Measurements from ENCODE around the gene FOXN1.
A peak's percentile ranks its signal among the peaks of the same experiment; 100 is the strongest.
"Not testable (repeated sequence)": the region's sequence is repeated elsewhere in the genome, so short reads cannot be mapped to it uniquely, and the experiment has no call there.

FOXN1 gene

DNA sequence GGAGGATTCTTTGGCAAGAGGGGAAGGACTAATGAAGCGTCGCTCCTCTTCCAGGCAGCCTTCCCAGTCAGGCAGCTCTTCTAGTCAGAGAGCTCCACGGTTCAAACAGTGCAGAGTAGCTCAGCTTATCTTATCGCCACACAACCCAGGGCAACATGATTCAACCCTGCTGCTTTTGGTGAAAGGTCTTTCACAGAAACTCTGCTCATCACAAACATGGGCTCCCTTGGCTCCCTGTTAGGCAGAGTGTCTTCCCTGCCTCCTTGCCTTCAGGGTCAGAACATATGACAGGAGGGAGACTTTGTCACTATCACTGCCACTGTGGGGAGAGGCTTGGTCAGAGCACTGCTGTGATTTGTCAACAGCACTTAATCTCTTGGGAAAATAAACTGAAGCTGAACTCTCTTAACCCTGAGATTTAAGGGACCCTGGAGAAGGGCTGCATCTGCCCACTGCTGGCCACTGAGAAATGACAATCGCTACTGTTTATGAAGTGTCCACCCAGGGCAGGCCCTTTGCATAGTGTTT is 39.6 kb upstream of the FOXN1 start:
- H3K36me3 ChIP-seq (ENCODE audit: low read depth), result no peaks in the 10 kb centered on the region
- no peak for TF ChIP-seq CTCF (IDR thresholded peaks at IDR 0.05; ENCODE audit: poor library complexity, severe bottlenecking)
- DNase-seq (ENCODE audit: low spot score), result peak; percentile 6
- no peak for ATAC-seq (ENCODE audit: low read depth)
- H3K27ac ChIP-seq (ENCODE audit: poor library complexity, severe bottlenecking), result no peak overlapping the region
- no peak overlapping the region for H3K4me3 ChIP-seq (ENCODE audit: severe bottlenecking)
- H3K9me3 ChIP-seq (ENCODE audit: severe bottlenecking), result no peaks in the 10 kb centered on the region
- no peaks in the 10 kb centered on the region for H3K4me1 ChIP-seq (ENCODE audit: insufficient read depth, poor library complexity, severe bottlenecking)
- no peaks in the 10 kb centered on the region for H3K27me3 ChIP-seq (ENCODE audit: insufficient read depth, poor library complexity, severe bottlenecking)

DNA sequence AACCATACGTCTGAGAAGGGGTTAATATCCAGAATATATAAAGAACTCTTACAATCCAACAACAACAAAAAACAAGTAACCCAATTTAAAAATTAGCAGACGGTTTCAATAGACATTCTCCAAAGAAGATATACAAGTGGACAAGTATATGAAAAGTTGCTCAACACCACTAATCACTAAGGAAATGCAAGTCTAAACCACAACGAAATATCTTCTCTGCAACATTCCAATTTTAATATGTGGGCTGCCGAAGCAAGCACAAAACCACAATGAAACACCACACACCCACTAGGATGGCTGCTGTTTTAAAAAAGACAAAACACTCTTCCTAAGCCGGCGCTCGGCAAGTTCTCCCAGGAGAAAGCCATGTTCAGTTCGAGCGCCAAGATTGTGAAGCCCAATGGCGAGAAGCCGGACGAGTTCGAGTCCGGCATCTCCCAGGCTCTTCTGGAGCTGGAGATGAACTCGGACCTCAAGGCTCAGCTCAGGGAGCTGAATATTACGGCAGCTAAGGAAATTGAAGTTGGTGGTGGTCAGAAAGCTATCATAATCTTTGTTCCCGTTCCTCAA is 38.6 kb upstream of the FOXN1 start:
- ATAC-seq (ENCODE audit: low read depth) (0 out of 3 replicates have a peak, but pooled peaks have one; percentile 27), DNase-seq (ENCODE audit: low spot score) (peak; percentile 20)
- H3K4me1 ChIP-seq (ENCODE audit: insufficient read depth, poor library complexity, severe bottlenecking), result no peaks in the 10 kb centered on the region
- H3K36me3 ChIP-seq (ENCODE audit: low read depth), result no peaks in the 10 kb centered on the region
- H3K27me3 ChIP-seq (ENCODE audit: insufficient read depth, poor library complexity, severe bottlenecking), result no peaks in the 10 kb centered on the region
- no peak overlapping the region for H3K27ac ChIP-seq (ENCODE audit: poor library complexity, severe bottlenecking)
- H3K4me3 ChIP-seq (ENCODE audit: severe bottlenecking), result no peak overlapping the region
- H3K9me3 ChIP-seq (ENCODE audit: severe bottlenecking), result no peaks in the 10 kb centered on the region
- TF ChIP-seq CTCF (IDR thresholded peaks at IDR 0.05; ENCODE audit: poor library complexity, severe bottlenecking), result no peak

DNA sequence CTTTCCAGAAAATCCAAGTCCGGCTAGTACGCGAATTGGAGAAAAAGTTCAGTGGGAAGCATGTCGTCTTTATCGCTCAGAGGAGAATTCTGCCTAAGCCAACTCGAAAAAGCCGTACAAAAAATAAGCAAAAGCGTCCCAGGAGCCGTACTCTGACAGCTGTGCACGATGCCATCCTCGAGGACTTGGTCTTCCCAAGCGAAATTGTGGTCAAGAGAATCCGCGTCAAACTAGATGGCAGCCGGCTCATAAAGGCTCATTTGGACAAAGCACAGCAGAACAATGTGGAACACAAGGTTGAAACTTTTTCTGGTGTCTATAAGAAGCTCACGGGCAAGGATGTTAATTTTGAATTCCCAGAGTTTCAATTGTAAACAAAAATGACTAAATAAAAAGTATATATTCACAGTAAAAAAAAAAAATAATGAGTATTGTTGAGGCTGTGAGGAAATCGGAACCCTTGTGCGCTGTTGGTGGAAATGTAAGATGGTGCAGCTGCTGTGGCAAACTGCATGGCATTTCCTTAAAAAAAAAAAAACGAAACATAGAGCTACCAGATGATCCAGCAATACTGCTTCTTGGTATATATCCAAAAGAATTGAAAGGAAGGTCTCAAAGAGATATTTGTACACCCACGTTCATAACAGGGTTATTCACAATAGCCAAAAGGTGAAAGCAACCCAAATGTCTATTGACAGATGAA is 38.0 kb upstream of the FOXN1 start:
- H3K9me3 ChIP-seq (ENCODE audit: severe bottlenecking); H3K27me3 ChIP-seq (ENCODE audit: insufficient read depth, poor library complexity, severe bottlenecking); H3K27ac ChIP-seq (ENCODE audit: poor library complexity, severe bottlenecking); ATAC-seq (ENCODE audit: low read depth); H3K4me1 ChIP-seq (ENCODE audit: insufficient read depth, poor library complexity, severe bottlenecking); H3K36me3 ChIP-seq (ENCODE audit: low read depth); H3K4me3 ChIP-seq (ENCODE audit: severe bottlenecking): not testable (repeated sequence)
- peak; percentile 20 for DNase-seq (ENCODE audit: low spot score)

GRCh38 chr17:28468781-28469180 is 37.4 kb upstream of the FOXN1 start:
- Histone ChIP-seq H3K4me3 (ENCODE audit: severe bottlenecking) (no peak overlapping the region), H3K4me1 (ENCODE audit: insufficient read depth, poor library complexity, severe bottlenecking) (no peaks in the 10 kb centered on the region), H3K36me3 (ENCODE audit: low read depth) (no peaks in the 10 kb centered on the region), H3K9me3 (ENCODE audit: severe bottlenecking) (no peaks in the 10 kb centered on the region), H3K27ac (ENCODE audit: poor library complexity, severe bottlenecking) (no peak overlapping the region), H3K27me3 (ENCODE audit: insufficient read depth, poor library complexity, severe bottlenecking) (no peaks in the 10 kb centered on the region)
- DNase-seq (ENCODE audit: low spot score), result no peak
- no peak for TF ChIP-seq CTCF (IDR thresholded peaks at IDR 0.05; ENCODE audit: poor library complexity, severe bottlenecking)
- no peak for ATAC-seq (ENCODE audit: low read depth)

GRCh38 chr17:28469376-28469775 is 36.8 kb upstream of the FOXN1 start:
- ATAC-seq (ENCODE audit: low read depth) (no peak), DNase-seq (ENCODE audit: low spot score) (peak; percentile 6)
- no peaks in the 10 kb centered on the region for H3K36me3 ChIP-seq (ENCODE audit: low read depth)
- TF ChIP-seq CTCF (IDR thresholded peaks at IDR 0.05; ENCODE audit: poor library complexity, severe bottlenecking), result no peak
- H3K4me3 ChIP-seq (ENCODE audit: severe bottlenecking), result no peak overlapping the region
- H3K27me3 ChIP-seq (ENCODE audit: insufficient read depth, poor library complexity, severe bottlenecking), result no peaks in the 10 kb centered on the region
- no peaks in the 10 kb centered on the region for H3K9me3 ChIP-seq (ENCODE audit: severe bottlenecking)
- H3K27ac ChIP-seq (ENCODE audit: poor library complexity, severe bottlenecking), result no peak overlapping the region
- no peaks in the 10 kb centered on the region for H3K4me1 ChIP-seq (ENCODE audit: insufficient read depth, poor library complexity, severe bottlenecking)

Measured in RWPE2 (cell line).